ENCODE results near the gene TMEM151B.
A peak's percentile ranks its signal among the peaks of the same experiment; 100 is the strongest.
"Not testable (repeated sequence)": the region's sequence is repeated elsewhere in the genome, so short reads cannot be mapped to it uniquely, and the experiment has no call there.

The TMEM151B gene

GRCh38 chr6:44321210-44321609 is 51.0 kb downstream of the TMEM151B start:
- no peak for DNase-seq (ENCODE audit: low read depth)
- no peak for TF ChIP-seq CTCF (conservative IDR thresholded peaks at IDR 0.05; ENCODE audit: low read length)
- H3K4me3 ChIP-seq (ENCODE audit: low read length): no peak overlapping the region

- no peak for DNase-seq (ENCODE audit: low read depth)
- no peak overlapping the region for H3K4me3 ChIP-seq (ENCODE audit: low read length)
- no peak for TF ChIP-seq CTCF (conservative IDR thresholded peaks at IDR 0.05; ENCODE audit: low read length)
Observed at GRCh38 chr6:44327096-44327495, 56.8 kb downstream of the TMEM151B start.

GRCh38 chr6:44327760-44328159 is 57.5 kb downstream of the TMEM151B start:
- no peak for DNase-seq (ENCODE audit: low read depth)
- H3K4me3 ChIP-seq (ENCODE audit: low read length): no peak overlapping the region
- no peak for TF ChIP-seq CTCF (conservative IDR thresholded peaks at IDR 0.05; ENCODE audit: low read length)

- not testable (repeated sequence) for DNase-seq (ENCODE audit: low read depth); H3K4me3 ChIP-seq (ENCODE audit: low read length)
Observed at GRCh38 chr6:44328203-44328602, 58.0 kb downstream of the TMEM151B start.

- no peak overlapping the region for H3K4me3 ChIP-seq (ENCODE audit: low read length)
- DNase-seq (ENCODE audit: low read depth): no peak
- TF ChIP-seq CTCF (conservative IDR thresholded peaks at IDR 0.05; ENCODE audit: low read length): no peak
Observed at GRCh38 chr6:44329858-44330257, 59.6 kb downstream of the TMEM151B start.

- TF ChIP-seq CTCF (conservative IDR thresholded peaks at IDR 0.05; ENCODE audit: low read length): no peak
- H3K4me3 ChIP-seq (ENCODE audit: low read length): no peak overlapping the region
- peak; percentile 21 for DNase-seq (ENCODE audit: low read depth)
Observed at GRCh38 chr6:44332585-44332984, 62.3 kb downstream of the TMEM151B start.

GRCh38 chr6:44333273-44333919 is 63.1 kb downstream of the TMEM151B start:
- no peak for DNase-seq (ENCODE audit: low read depth)
- TF ChIP-seq CTCF (conservative IDR thresholded peaks at IDR 0.05; ENCODE audit: low read length): no peak
- H3K4me3 ChIP-seq (ENCODE audit: low read length): no peak overlapping the region

GRCh38 chr6:44333942-44334341 is 63.7 kb downstream of the TMEM151B start:
- H3K4me3 ChIP-seq (ENCODE audit: low read length): no peak overlapping the region
- DNase-seq (ENCODE audit: low read depth): no peak
- no peak for TF ChIP-seq CTCF (conservative IDR thresholded peaks at IDR 0.05; ENCODE audit: low read length)
